GM18951 (cell line): ENCODE measurements around the gene FAU.
A peak's percentile ranks its signal among the peaks of the same experiment; 100 is the strongest.

Experiments
- POLR2A ChIP-seq: IDR thresholded peaks from 4 replicates; pipeline ENCODE4 v1.6.1; 2011; ENCODE audit warnings: mild to moderate bottlenecking; ENCODE audit not compliant: insufficient read length, insufficient read depth; ENCODE audit errors: extremely low read depth
- in situ Hi-C: fragments of 300-500 bp; cut with MboI; formaldehyde crosslinking; loops from one replicate; pipeline ENCODE4 v1.12.0; 2022; ENCODE audit warnings: low sequenced_read_pairs, mixed read lengths, inconsistent platforms; ENCODE audit not compliant: unreplicated experiment

The FAU gene

DNA sequence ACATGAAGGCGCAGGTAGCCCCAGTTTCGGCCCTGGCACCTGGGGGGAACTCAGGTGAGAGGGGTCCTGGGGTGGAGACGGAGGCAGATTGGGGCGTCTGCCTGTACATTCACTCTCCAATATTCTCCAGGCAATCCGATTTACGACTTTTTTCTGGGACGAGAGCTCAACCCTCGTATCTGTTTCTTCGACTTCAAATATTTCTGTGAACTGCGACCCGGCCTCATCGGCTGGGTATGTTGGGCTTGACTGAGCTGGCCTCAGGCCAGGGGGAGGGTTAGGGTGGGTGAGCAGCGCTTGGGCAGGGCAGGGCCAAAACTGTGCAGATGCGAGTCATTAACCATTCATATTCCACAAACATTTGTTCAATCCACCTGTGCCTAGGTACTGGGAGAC is 8.6 kb downstream of the FAU start:
- no peak for TF ChIP-seq POLR2A

GRCh38 chr11:65112546-65113360 is 9.2 kb downstream of the FAU start:
- in situ Hi-C loops: no loop called here
- no peak for TF ChIP-seq POLR2A

More for the DNA sequence above, 8.6 kb downstream of the FAU start:
- in situ Hi-C loops: no loop called here

GRCh38 chr11:65111744-65112545 is 10.0 kb downstream of the FAU start, which contains the start of gene TM7SF2:
Gene TM7SF2, plus strand, starts transcription at chr11:65111872. Its CDS starts 144 bp downstream, at chr11:65112016.
- TF ChIP-seq POLR2A: peak; percentile 98
- in situ Hi-C loops: no loop called here

DNA sequence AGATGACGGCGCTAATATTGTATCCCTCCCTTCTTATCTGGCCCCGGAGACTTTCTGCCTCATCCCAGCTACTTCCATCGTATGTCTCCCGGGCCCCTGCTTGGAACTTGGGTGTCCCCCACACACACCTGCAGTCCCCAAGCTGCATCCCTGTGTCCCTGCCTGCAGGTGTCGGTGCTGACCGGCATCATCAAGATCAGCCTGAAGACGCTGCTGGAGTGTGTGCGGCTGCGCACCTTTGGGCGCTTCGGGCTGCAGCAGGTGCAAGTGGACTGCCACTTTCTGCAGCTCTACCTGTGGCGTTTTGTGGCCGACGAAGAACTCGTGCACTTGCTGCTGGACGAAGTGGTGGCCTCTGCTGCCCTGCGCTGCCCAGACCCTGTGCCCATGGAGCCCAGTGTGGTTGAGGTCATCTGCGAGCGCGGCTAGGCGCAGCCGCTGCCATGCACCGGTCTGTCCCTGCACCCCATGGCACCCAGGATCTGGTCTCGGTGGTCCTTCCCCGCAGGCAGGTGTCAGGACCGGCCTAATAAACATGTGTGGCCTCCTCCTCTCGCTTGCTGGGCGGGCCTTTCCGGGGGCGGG is 10.7 kb downstream of the FAU start:
- in situ Hi-C loops: no loop called here
- no peak for TF ChIP-seq POLR2A

DNA sequence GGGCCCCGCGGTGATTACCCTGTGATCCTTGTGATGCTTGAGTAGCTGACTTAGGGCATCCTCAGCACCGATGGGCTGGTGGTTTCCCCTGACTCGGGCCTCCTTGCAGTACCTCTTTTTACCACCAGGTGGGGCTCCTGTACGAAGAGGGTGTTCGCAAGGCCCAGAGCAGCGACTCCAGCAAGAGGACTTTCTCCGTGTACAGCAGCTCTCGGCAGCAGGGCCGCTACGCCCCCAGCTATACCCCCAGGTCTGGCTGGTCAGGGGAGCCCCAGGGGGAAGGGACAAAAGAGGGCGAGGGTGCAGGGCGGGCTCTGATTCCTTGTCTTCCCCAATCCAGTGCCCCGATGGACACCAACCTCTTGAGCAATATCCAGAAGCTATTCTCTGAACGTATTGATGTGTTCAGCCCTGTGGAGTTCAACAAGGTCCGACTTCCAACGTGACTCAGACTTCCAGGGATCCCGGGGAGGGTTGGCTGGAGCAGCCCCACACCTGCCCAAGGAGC is 11.5 kb downstream of the FAU start:
- in situ Hi-C loops: no loop called here
- TF ChIP-seq POLR2A: no peak

GRCh38 chr11:65109231-65110198 is 12.4 kb downstream of the FAU start:
- in situ Hi-C loops: no loop called here
- TF ChIP-seq POLR2A: no peak

DNA sequence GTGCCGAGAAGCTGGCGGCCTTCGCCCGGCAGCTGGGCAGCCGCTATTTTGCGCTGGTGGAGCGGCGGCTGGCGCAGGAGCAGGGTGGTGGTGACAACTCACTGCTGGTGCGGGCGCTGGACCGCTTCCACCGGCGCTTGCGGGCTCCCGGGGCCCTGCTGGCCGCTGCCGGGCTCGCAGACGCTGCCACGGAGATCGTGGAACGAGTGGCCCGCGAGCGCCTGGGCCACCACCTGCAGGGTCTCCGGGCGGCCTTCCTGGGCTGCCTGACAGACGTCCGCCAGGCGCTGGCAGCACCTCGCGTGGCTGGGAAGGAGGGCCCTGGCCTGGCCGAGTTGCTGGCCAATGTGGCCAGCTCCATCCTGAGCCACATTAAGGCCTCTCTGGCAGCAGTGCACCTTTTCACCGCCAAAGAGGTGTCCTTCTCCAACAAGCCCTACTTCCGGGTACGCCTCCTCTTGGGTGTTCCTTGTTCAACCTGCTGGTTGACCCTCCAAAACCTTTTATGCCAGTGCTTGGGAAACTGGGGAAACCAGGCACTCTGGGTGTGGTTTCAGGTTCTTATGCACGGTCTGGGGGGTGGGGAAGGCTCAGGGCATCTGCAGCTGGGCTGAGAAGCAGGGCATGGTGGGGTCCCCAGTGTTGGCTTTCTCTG is 13.3 kb downstream of the FAU start:
- no peak for TF ChIP-seq POLR2A
- in situ Hi-C loops: no loop called here

GRCh38 chr11:65107751-65108468 is 14.0 kb downstream of the FAU start:
- in situ Hi-C loops: no loop called here
- TF ChIP-seq POLR2A: no peak

GRCh38 chr11:65107078-65107477 is 14.9 kb downstream of the FAU start:
- no peak for TF ChIP-seq POLR2A
- in situ Hi-C loops: no loop called here

- in situ Hi-C loops: no loop called here
- TF ChIP-seq POLR2A: no peak
Measured at GRCh38 chr11:65104628-65105027, 17.3 kb downstream of the FAU start.

DNA sequence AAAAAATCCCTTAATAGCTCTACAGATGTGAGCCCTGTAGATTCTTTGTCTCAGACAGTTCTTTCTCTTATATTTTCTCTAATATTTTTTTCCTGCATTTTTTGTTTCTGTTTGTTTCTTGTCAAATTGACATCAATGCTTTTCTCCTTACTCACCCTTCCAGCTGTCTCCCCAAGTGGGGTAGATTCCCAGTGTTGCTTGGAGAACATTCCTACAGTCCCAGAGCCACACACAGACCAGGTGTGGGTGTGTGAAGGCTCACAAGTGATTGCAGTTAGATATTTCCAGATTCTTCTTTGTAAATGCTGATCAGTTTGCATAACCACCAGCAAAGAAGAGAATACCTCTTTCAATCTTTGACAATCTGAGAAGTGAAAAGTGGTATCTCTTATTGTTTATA is 18.5 kb downstream of the FAU start:
- in situ Hi-C loops: no loop called here
- TF ChIP-seq POLR2A: no peak
